ENCODE data around the gene SYNM. TPM values are rescaled to one million over a fixed set of nuclear protein-coding genes. Genes with fewer than 3 reads are reported as not detected.

The SYNM gene
- total and polyA plus RNA-seq, 7 experiments from 2014 or later, result 0.17 to 6.0 (median 1.6) TPM

DNA sequence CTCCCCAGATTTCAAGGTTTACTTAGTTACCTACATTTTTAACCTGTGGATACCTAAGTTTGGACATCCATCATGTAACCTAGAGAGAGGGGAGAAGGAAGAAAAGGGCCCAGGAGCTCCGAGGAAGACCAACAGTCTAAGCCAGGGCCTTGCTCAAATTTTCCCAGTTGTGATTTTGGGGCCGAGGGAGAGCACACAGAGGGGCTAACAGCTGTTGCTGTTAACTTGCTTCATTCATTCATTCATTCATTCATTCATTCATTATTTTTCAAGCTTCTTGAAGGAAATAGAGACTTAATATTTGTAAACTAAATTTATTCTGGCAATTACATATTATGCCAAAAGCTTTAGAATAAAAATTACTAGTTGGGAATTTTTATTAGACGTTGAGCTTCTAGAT, 22.9 kb downstream of the SYNM start:
- intact Hi-C loops (cut with micrococcal nuclease), result no loop called here
- H3K4me3 ChIP-seq (ENCODE audit: low read length), result no peak overlapping the region
- no peak overlapping the region for H3K4me3 Mint-ChIP-seq

DNA sequence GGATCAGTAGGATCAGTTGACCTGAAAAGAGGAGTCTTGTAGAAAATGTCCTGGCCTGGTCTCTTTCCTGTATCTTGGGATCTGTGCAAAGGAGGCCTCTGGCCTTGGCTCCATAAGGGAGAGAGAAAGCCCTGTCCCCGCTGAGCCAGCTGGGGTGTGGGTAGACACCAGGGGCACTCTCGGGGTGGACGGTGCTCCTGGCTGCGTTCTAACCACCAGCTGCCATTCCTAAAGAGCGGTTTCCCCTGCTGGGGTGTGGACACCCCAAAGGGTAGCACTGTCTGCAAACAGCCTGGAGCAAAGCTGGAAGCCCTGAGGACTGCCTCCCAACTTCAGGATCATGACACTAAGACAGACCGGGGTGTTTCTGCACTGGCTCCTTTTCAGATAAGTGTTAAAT, 23.5 kb downstream of the SYNM start:
- Mint-ChIP-seq H3K27ac (no peak overlapping the region), H3K36me3 (no peaks in the 10 kb centered on the region), H3K27me3 (no peaks in the 10 kb centered on the region), H3K4me1 (no peaks in the 10 kb centered on the region), H3K4me3 (no peak overlapping the region), H3K9me3 (no peaks in the 10 kb centered on the region)
- Histone ChIP-seq H3K4me1 (ENCODE audit: control insufficient read depth in 2 of 2, insufficient read depth in 2 of 2, low read length in 2 of 2) (no peaks in the 10 kb centered on the region), H3K27ac (ENCODE audit: low read depth, low read length) (no peak overlapping the region), H3K9me3 (ENCODE audit: control insufficient read depth in 2 of 3, low read length in 3 of 3) (no peaks in the 10 kb centered on the region), H3K36me3 (ENCODE audit: control insufficient read depth in 2 of 3, insufficient read depth in 3 of 3, low read length in 3 of 3) (no peaks in the 10 kb centered on the region), H3K27me3 (ENCODE audit: control insufficient read depth in 2 of 2, insufficient read depth in 2 of 2, low read length in 2 of 2) (no peaks in the 10 kb centered on the region), H3K4me3 (ENCODE audit: low read length) (no peak overlapping the region)
- ATAC-seq (no peak), DNase-seq (no peak)
- ChIA-PET POLR2A (no interaction called here), CTCF (no interaction called here)
- intact Hi-C loops (cut with micrococcal nuclease), result no loop called here

More for the DNA sequence above, 22.9 kb downstream of the SYNM start:
- H3K9me3 Mint-ChIP-seq, result no peaks in the 10 kb centered on the region
- DNase-seq (no peak), ATAC-seq (no peak)
- Histone ChIP-seq H3K9me3 (ENCODE audit: control insufficient read depth in 2 of 3, low read length in 3 of 3) (no peaks in the 10 kb centered on the region), H3K36me3 (ENCODE audit: control insufficient read depth in 2 of 3, insufficient read depth in 3 of 3, low read length in 3 of 3) (no peaks in the 10 kb centered on the region), H3K27ac (ENCODE audit: low read depth, low read length) (no peak overlapping the region), H3K4me1 (ENCODE audit: control insufficient read depth in 2 of 2, insufficient read depth in 2 of 2, low read length in 2 of 2) (no peaks in the 10 kb centered on the region), H3K27me3 (ENCODE audit: control insufficient read depth in 2 of 2, insufficient read depth in 2 of 2, low read length in 2 of 2) (no peaks in the 10 kb centered on the region)
- no peaks in the 10 kb centered on the region for H3K4me1 Mint-ChIP-seq
- ChIA-PET POLR2A (no interaction called here), CTCF (no interaction called here)
- H3K27ac Mint-ChIP-seq, result no peak overlapping the region
- no peaks in the 10 kb centered on the region for H3K36me3 Mint-ChIP-seq
- peaks cover 0 to 3% (median 0%) of the 10 kb centered on the region in 5 donors for H3K27me3 Mint-ChIP-seq

DNA sequence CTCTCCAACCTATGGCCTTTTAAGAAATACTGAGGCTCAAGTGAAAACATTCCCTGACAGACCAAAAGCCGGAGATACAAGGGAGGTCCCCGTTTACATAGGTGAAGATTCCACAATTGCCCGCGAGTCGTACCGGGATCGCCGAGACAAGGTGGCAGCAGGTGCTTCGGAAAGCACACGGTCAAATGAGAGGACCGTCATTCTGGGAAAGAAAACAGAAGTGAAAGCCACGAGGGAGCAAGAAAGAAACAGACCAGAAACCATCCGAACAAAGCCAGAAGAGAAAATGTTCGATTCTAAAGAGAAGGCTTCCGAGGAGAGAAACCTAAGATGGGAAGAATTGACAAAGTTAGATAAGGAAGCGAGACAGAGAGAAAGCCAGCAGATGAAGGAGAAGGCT, 24.8 kb downstream of the SYNM start:
- Mint-ChIP-seq H3K36me3 (no peaks in the 10 kb centered on the region), H3K27ac (no peak overlapping the region), H3K9me3 (no peaks in the 10 kb centered on the region), H3K4me1 (no peaks in the 10 kb centered on the region), H3K4me3 (no peak overlapping the region), H3K27me3 (no peaks in the 10 kb centered on the region)
- Histone ChIP-seq H3K36me3 (ENCODE audit: control insufficient read depth in 2 of 3, insufficient read depth in 3 of 3, low read length in 3 of 3) (no peaks in the 10 kb centered on the region), H3K27me3 (ENCODE audit: control insufficient read depth in 2 of 2, insufficient read depth in 2 of 2, low read length in 2 of 2) (no peaks in the 10 kb centered on the region), H3K27ac (ENCODE audit: low read depth, low read length) (no peak overlapping the region), H3K4me3 (ENCODE audit: low read length) (no peak overlapping the region), H3K4me1 (ENCODE audit: control insufficient read depth in 2 of 2, insufficient read depth in 2 of 2, low read length in 2 of 2) (no peaks in the 10 kb centered on the region), H3K9me3 (ENCODE audit: control insufficient read depth in 2 of 3, low read length in 3 of 3) (no peaks in the 10 kb centered on the region)
- ATAC-seq (no peak), DNase-seq (no peak)
- ChIA-PET POLR2A (no interaction called here), CTCF (no interaction called here)
- intact Hi-C loops (cut with micrococcal nuclease), result no loop called here

DNA sequence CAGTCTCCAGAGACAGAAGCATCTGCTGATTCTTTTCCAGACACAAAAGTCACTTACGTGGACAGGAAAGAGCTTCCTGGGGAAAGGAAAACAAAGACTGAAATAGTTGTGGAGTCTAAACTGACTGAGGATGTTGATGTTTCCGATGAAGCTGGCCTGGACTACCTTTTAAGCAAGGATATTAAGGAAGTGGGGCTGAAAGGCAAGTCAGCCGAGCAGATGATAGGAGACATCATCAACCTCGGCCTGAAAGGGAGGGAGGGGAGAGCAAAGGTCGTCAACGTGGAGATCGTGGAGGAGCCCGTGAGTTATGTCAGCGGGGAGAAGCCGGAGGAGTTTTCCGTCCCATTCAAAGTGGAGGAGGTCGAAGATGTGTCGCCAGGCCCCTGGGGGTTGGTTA, 25.4 kb downstream of the SYNM start:
- no peaks in the 10 kb centered on the region for H3K4me1 Mint-ChIP-seq
- CTCF ChIA-PET, result no interaction called here

DNA sequence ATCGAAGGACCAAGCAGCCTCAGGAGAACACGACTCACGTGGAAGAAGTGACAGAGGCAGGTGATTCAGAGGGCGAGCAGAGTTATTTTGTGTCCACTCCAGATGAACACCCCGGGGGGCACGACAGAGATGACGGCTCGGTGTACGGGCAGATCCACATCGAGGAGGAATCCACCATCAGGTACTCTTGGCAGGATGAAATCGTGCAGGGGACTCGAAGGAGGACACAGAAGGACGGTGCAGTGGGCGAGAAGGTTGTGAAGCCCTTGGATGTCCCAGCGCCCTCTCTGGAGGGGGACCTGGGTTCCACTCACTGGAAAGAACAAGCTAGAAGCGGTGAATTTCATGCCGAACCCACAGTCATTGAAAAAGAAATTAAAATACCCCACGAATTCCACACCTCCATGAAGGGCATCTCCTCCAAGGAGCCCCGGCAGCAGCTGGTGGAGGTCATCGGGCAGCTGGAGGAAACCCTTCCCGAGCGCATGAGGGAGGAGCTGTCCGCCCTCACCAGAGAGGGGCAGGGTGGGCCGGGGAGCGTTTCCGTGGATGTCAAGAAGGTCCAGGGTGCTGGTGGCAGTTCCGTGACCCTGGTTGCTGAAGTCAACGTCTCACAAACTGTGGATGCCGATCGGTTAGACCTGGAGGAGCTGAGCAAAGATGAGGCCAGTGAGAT, 26.0 kb downstream of the SYNM start:
- H3K4me1 Mint-ChIP-seq, result no peaks in the 10 kb centered on the region

More for the DNA sequence above, 25.4 kb downstream of the SYNM start:
- intact Hi-C loops (cut with micrococcal nuclease), result no loop called here
- no peaks in the 10 kb centered on the region for H3K27me3 Mint-ChIP-seq
- H3K27ac Mint-ChIP-seq, result no peak overlapping the region
- no peaks in the 10 kb centered on the region for H3K36me3 Mint-ChIP-seq
- POLR2A ChIA-PET, result no interaction called here
- no peaks in the 10 kb centered on the region for H3K27me3 ChIP-seq (ENCODE audit: control insufficient read depth in 2 of 2, insufficient read depth in 2 of 2, low read length in 2 of 2)
- H3K27ac ChIP-seq (ENCODE audit: low read depth, low read length), result no peak overlapping the region
- DNase-seq (no peak), ATAC-seq (no peak)
- H3K4me3 Mint-ChIP-seq, result no peak overlapping the region
- no peaks in the 10 kb centered on the region for H3K9me3 ChIP-seq (ENCODE audit: control insufficient read depth in 2 of 3, low read length in 3 of 3)
- H3K4me3 ChIP-seq (ENCODE audit: low read length), result no peak overlapping the region
- no peaks in the 10 kb centered on the region for H3K9me3 Mint-ChIP-seq
- H3K4me1 ChIP-seq (ENCODE audit: control insufficient read depth in 2 of 2, insufficient read depth in 2 of 2, low read length in 2 of 2), result no peaks in the 10 kb centered on the region
- no peaks in the 10 kb centered on the region for H3K36me3 ChIP-seq (ENCODE audit: control insufficient read depth in 2 of 3, insufficient read depth in 3 of 3, low read length in 3 of 3)

DNA sequence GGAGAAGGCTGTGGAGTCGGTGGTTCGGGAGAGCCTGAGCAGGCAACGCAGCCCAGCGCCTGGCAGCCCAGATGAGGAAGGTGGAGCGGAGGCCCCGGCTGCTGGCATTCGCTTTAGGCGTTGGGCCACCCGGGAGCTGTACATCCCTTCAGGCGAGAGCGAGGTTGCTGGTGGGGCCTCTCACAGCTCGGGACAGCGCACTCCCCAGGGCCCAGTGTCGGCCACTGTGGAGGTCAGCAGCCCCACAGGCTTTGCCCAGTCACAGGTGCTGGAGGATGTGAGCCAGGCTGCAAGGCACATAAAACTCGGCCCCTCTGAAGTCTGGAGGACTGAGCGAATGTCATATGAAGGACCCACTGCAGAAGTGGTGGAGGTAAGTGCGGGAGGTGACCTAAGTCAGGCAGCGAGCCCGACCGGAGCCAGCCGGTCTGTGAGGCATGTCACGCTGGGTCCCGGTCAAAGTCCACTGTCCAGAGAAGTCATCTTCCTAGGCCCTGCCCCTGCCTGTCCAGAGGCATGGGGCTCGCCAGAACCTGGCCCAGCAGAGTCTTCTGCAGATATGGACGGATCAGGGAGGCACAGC, 26.7 kb downstream of the SYNM start:
- Histone ChIP-seq H3K36me3 (ENCODE audit: control insufficient read depth in 2 of 3, insufficient read depth in 3 of 3, low read length in 3 of 3) (no peaks in the 10 kb centered on the region), H3K9me3 (ENCODE audit: control insufficient read depth in 2 of 3, low read length in 3 of 3) (no peaks in the 10 kb centered on the region), H3K27ac (ENCODE audit: low read depth, low read length) (no peak overlapping the region), H3K27me3 (ENCODE audit: control insufficient read depth in 2 of 2, insufficient read depth in 2 of 2, low read length in 2 of 2) (no peaks in the 10 kb centered on the region), H3K4me3 (ENCODE audit: low read length) (no peak overlapping the region), H3K4me1 (ENCODE audit: control insufficient read depth in 2 of 2, insufficient read depth in 2 of 2, low read length in 2 of 2) (no peaks in the 10 kb centered on the region)
- Mint-ChIP-seq H3K36me3 (no peaks in the 10 kb centered on the region), H3K27ac (no peak overlapping the region), H3K9me3 (no peaks in the 10 kb centered on the region), H3K4me3 (no peak overlapping the region), H3K27me3 (no peaks in the 10 kb centered on the region), H3K4me1 (no peaks in the 10 kb centered on the region)
- ChIA-PET CTCF (no interaction called here), POLR2A (no interaction called here)
- intact Hi-C loops (cut with micrococcal nuclease), result no loop called here
- ATAC-seq (peak; percentile 26), DNase-seq (no peak)

More for the DNA sequence above, 26.0 kb downstream of the SYNM start:
- no peak overlapping the region for H3K27ac ChIP-seq (ENCODE audit: low read depth, low read length)
- ChIA-PET POLR2A (no interaction called here), CTCF (no interaction called here)
- ATAC-seq, result no peak
- H3K9me3 Mint-ChIP-seq, result no peaks in the 10 kb centered on the region
- intact Hi-C loops (cut with micrococcal nuclease), result no loop called here
- H3K27me3 Mint-ChIP-seq, result no peaks in the 10 kb centered on the region
- no peak for DNase-seq
- no peak overlapping the region for H3K4me3 ChIP-seq (ENCODE audit: low read length)
- H3K36me3 Mint-ChIP-seq, result no peaks in the 10 kb centered on the region
- H3K27me3 ChIP-seq (ENCODE audit: control insufficient read depth in 2 of 2, insufficient read depth in 2 of 2, low read length in 2 of 2), result no peaks in the 10 kb centered on the region
- H3K9me3 ChIP-seq (ENCODE audit: control insufficient read depth in 2 of 3, low read length in 3 of 3), result no peaks in the 10 kb centered on the region
- H3K4me1 ChIP-seq (ENCODE audit: control insufficient read depth in 2 of 2, insufficient read depth in 2 of 2, low read length in 2 of 2), result no peaks in the 10 kb centered on the region
- no peak overlapping the region for H3K27ac Mint-ChIP-seq
- no peak overlapping the region for H3K4me3 Mint-ChIP-seq
- no peaks in the 10 kb centered on the region for H3K36me3 ChIP-seq (ENCODE audit: control insufficient read depth in 2 of 3, insufficient read depth in 3 of 3, low read length in 3 of 3)

DNA sequence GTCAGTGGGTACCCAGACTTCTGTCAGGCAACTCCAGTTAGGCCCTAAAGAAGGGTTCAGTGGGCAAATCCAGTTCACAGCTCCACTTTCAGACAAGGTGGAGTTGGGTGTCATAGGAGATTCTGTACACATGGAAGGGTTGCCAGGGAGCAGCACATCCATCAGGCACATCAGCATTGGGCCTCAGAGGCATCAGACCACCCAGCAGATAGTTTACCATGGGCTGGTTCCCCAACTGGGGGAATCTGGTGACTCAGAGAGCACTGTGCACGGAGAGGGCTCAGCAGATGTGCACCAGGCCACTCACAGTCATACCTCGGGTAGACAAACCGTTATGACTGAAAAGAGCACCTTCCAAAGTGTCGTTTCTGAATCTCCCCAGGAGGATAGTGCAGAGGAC, 27.2 kb downstream of the SYNM start:
- Mint-ChIP-seq H3K27me3 (no peaks in the 10 kb centered on the region), H3K27ac (no peak overlapping the region), H3K4me1 (no peaks in the 10 kb centered on the region), H3K9me3 (no peaks in the 10 kb centered on the region), H3K4me3 (no peak overlapping the region), H3K36me3 (no peaks in the 10 kb centered on the region)
- no peaks in the 10 kb centered on the region for H3K9me3 ChIP-seq (ENCODE audit: control insufficient read depth in 2 of 3, low read length in 3 of 3)
- intact Hi-C loops (cut with micrococcal nuclease), result no loop called here
- no peak overlapping the region for H3K4me3 ChIP-seq (ENCODE audit: low read length)
- DNase-seq (no peak), ATAC-seq (no peak)
- H3K27me3 ChIP-seq (ENCODE audit: control insufficient read depth in 2 of 2, insufficient read depth in 2 of 2, low read length in 2 of 2), result no peaks in the 10 kb centered on the region
- H3K36me3 ChIP-seq (ENCODE audit: control insufficient read depth in 2 of 3, insufficient read depth in 3 of 3, low read length in 3 of 3), result no peaks in the 10 kb centered on the region
- ChIA-PET CTCF (no interaction called here), POLR2A (no interaction called here)
- H3K27ac ChIP-seq (ENCODE audit: low read depth, low read length), result no peak overlapping the region
- H3K4me1 ChIP-seq (ENCODE audit: control insufficient read depth in 2 of 2, insufficient read depth in 2 of 2, low read length in 2 of 2), result no peaks in the 10 kb centered on the region

Measured in naive thymus-derived CD4-positive, alpha-beta T cell (primary cell).